G401 (cell line): ENCODE results near the gene PPOX. TPM values are rescaled to one million over a fixed set of nuclear protein-coding genes. Genes with fewer than 3 reads are reported as not detected.

ENCODE experiments used
- DNase-seq: peaks from one replicate; pipeline ENCODE4 v3.0.0-alpha.2; 2015; ENCODE audit warnings: low spot score
- in situ Hi-C: cut with HindIII; loops from 2 replicates; pipeline ENCODE4 v1.10.0; 2016; ENCODE audit warnings: low sequenced_read_pairs, mixed read lengths
- total RNA-seq: library from RNA; depleted of rRNA; stranded (reverse); fragments of >200 nt; shearing (Covaris generic); gene quantifications from 2 replicates; pipeline ENCODE4 v1.2.3, GENCODE V29; 2014; rRNA removed

Gene PPOX
- total RNA-seq, 1 experiment from 2014 or later: 27.2 TPM

DNA sequence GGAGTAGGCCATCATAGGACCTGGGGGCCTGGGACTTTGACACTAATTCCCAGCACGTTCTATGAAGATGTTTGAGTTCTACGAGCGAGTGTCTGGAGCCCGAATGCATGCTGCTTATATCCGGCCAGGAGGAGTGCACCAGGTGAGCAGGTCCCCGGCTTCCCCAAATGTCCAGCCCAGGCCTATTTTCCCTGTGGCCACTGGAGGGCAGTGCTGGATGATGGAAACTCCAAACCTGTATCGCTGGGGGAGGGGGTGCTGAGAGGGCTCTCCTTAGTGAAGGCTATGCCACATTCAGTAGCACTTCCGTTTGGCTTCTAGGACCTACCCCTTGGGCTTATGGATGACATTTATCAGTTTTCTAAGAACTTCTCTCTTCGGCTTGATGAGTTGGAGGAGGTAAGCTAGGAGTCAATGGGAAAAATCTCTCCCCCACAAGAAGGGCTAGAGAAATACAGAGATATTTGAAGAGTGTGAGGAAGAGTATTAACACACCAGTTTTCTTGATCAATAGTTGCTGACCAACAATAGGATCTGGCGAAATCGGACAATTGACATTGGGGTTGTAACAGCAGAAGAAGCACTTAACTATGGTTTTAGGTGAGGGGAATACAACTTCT is 43.7 kb downstream of the PPOX start:
- in situ Hi-C loops: loop anchor here (25.0 kb wide), 1 partner anchor 177 kb away; no protein-coding TSS in a partner anchor
- DNase-seq: peak; percentile 80

DNA sequence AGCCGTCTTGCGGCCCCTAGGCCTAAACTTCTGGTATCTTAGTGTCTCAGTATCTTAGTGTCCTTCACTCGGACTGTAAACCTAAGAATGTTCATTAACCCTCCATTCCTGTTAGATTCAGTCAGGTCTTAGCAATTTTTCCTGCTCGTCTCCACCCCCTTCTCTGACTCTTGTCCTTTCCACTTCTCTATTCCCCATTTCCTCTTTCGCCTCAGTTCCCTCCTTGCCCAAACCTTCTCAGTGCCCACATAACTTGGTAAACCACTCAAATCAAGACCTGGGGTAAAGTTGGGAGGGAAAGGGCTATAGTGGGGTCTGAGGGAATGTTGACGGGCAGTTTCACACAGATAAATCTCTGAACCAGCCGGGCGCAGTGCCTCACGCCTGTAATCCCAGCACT is 48.1 kb downstream of the PPOX start:
- no peak for DNase-seq
- in situ Hi-C loops: loop anchor here (25.0 kb wide), 1 partner anchor 173 kb away; no protein-coding TSS in a partner anchor

DNA sequence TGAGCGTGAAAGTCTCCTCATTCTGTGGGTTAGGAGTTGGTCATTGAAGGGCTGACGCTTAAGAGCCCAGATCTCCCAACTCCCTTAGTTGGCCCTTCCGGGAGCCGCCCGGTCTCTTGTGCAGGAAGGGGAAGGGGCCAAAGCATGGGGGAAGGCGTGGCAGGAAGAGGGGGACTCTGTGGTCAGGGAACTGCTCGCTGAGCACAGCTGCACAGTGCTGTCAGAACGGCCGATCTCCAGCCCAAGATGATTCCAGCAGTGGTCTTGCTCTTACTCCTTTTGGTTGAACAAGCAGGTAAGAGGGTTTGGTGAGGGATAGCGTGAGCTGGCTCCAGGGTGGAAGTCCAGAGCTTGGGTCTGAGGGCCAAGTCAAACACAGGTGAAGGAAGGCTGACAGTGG is 48.9 kb downstream of the PPOX start, which contains the start of gene FCER1G:
FCER1G (plus strand) TSS at position 220 of the 400 bp plus-strand sequence; CDS start at position 247, 27 bp downstream.
- DNase-seq: no peak
- in situ Hi-C loops: loop anchor here (25.0 kb wide), 1 partner anchor 172 kb away; no protein-coding TSS in a partner anchor

DNA sequence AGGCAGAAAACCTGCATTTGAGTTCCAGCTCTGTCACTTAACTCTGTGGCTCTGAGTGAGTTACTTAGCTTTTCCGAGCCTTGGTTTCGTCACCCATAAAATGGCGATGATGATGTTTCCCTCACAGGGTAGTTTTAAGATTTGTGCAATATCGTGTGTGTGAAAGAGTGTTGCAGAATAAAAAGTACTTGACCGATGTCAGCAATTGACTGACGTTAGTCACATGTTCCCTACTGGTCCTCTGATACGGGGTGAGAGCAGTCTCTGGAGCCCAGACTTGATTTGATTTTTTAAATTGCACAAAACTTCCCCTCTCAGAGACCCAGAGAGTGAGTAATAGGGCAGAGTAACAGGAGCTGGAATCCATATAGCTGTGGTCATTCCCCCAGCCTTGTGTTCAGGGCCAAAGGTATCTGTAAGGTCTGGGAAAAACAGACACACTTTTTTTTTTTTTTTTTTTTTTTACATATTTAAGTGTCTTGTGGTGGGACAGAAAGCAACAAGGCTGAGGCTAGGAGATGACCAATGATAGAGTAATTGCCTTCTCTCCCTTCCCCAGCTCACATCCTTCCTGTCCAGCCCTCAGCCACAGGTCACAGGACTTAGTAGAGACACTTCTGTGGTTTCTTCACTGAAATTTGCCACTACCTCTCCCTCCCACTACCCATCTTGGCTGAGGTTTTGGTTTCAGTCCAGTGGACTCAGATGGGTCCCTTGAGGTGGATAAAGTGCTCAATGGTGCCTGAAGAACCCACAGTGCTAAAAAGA is 50.9 kb downstream of the PPOX start:
- in situ Hi-C loops: loop anchor here (25.0 kb wide), 1 partner anchor 170 kb away; no protein-coding TSS in a partner anchor
- no peak for DNase-seq

DNA sequence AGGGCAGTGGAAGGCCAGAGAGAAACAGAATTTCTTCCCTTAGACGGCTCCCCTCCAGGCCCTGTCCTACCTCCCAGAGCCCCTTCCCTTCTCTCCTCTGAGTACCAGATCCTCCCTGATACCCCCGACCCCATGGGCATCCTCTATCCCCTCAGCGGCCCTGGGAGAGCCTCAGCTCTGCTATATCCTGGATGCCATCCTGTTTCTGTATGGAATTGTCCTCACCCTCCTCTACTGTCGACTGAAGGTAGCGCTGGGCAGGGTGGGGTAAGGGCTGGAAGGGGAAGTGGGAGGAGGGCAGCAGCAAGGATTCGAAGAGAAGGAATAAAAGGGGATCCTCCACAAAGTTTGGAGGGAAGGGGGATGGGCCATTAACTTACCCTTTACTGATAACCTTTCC is 51.6 kb downstream of the PPOX start:
- no peak for DNase-seq
- in situ Hi-C loops: loop anchor here (25.0 kb wide), 1 partner anchor 169 kb away; no protein-coding TSS in a partner anchor

DNA sequence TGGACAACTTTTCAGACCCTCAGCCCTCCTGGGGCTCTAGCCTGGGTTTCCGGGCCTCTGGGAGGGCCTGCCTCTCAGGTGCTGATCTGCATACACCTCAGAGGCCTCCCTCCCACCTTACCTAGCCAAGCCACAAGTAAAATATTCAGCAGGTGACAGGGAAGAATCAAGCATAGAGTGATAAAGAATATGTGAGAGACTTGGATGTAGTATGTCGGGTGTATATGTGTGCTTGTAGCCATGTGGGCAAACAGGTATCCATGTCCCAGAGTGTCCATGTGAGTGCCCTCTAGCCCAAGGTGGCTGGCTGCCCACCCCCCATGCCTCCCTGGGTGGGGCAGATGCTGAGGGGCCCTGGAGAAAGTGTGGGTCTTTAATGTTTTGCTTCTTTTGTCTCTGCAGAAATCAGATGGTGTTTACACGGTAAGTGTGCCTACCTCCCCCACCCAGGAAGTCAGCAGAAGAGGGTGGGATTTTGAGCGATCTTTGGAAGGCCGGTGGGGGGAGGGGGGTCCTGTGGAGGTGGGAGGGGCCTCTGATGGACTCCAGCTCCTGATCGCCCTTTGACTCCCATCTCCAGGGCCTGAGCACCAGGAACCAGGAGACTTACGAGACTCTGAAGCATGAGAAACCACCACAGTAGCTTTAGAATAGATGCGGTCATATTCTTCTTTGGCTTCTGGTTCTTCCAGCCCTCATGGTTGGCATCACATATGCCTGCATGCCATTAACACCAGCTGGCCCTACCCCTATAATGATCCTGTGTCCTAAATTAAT is 52.3 kb downstream of the PPOX start:
- no peak for DNase-seq
- in situ Hi-C loops: loop anchor here (25.0 kb wide), 1 partner anchor 169 kb away; no protein-coding TSS in a partner anchor

DNA sequence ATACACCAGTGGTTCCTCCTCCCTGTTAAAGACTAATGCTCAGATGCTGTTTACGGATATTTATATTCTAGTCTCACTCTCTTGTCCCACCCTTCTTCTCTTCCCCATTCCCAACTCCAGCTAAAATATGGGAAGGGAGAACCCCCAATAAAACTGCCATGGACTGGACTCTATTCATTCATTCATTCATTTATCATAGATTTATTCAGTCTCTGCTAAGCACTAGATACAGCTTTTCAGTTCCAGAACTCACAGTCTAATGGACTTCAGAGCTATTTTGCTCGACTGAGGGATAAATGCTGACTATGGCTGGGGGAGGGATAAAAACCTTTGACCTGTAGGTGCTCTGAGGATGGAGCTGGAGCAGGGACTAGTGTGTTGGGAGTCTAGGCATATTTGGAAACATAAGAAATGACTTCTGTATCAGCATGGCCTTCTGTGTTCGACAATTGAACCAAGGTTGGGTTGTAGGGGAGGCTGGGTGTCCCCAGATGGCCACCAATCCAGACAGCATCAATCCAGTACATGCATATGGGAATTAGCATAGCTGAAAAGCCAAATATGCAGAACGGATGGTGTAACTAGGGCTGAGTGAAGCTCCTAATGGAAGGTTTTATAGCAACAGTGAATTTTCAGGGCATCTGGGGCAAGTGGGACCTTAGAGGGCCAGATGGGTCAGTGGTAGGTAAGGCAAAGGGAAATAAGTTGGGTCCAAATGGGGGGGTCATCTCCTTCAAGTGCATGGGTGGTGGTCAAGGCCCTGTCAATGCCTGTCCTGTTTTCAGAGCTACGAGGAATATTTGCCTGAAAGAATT is 53.1 kb downstream of the PPOX start:
- in situ Hi-C loops: loop anchor here (25.0 kb wide), 1 partner anchor 168 kb away; no protein-coding TSS in a partner anchor
- no peak for DNase-seq

DNA sequence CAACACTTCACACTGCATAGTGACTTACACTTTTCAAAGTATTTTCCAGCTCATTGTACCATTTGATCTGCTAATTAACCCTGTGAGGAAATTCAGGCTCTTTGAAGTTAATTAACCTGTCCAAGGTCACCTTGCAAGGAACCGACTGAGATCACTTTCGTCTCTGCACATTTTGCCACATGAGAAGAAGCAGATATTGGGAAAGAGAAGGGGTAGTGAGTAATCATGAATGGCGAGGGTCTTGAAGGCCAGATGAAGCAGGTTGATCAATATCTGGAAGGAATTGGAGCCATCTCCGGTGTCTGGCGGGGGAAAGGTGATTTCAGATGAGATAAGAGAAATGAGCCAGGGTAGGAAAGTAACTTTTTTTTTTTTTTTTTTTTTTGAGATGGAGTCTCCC is 53.8 kb downstream of the PPOX start:
- in situ Hi-C loops: loop anchor here (25.0 kb wide), 1 partner anchor 167 kb away; no protein-coding TSS in a partner anchor
- DNase-seq: no peak

Other genes starting within 250 kb of the PPOX start
- gene ITLN2, start 211.6 kb upstream of the PPOX start, total RNA-seq: not detected in 2 replicates
- 47.6 and 60.7 TPM in 2 replicates for gene F11R, start 145.3 kb upstream of the PPOX start, total RNA-seq
- not detected in 2 replicates for gene TSTD1, start 127.5 kb upstream of the PPOX start, total RNA-seq
- gene USF1, start 120.4 kb upstream of the PPOX start, total RNA-seq: 95.1 and 108 TPM in 2 replicates
- gene ARHGAP30, start 96.5 kb upstream of the PPOX start, total RNA-seq: 0.10 TPM in 1 of 2 replicates, not detected in the other
- 0.80 and 2.4 TPM in 2 replicates for gene NECTIN4, start 76.9 kb upstream of the PPOX start, total RNA-seq
- 6.3 and 7.1 TPM in 2 replicates for gene KLHDC9, start 68.1 kb upstream of the PPOX start, total RNA-seq
- 17.5 and 20.8 TPM in 2 replicates for gene PFDN2, start 48.4 kb upstream of the PPOX start, total RNA-seq
- 19.4 and 22.3 TPM in 2 replicates for gene NIT1, start 48.3 kb upstream of the PPOX start, total RNA-seq
- 22.9 and 48.1 TPM in 2 replicates for gene DEDD, start 33.8 kb upstream of the PPOX start, total RNA-seq
- gene UFC1, start 12.4 kb upstream of the PPOX start, total RNA-seq: 70.8 and 72.9 TPM in 2 replicates
- 3.3 and 8.3 TPM in 2 replicates for gene USP21, start 6.9 kb upstream of the PPOX start, total RNA-seq
- 19.4 and 27.9 TPM in 2 replicates for gene B4GALT3, start 11.1 kb downstream of the PPOX start, total RNA-seq
- 0.43 and 0.95 TPM in 2 replicates for gene ADAMTS4, start 32.6 kb downstream of the PPOX start, total RNA-seq
- gene NDUFS2, start 35.9 kb downstream of the PPOX start, total RNA-seq: 215 and 238 TPM in 2 replicates
- 0.49 TPM in 1 of 2 replicates, not detected in the other for gene FCER1G, start 48.9 kb downstream of the PPOX start, total RNA-seq
- not detected in 2 replicates for gene APOA2, start 57.2 kb downstream of the PPOX start, total RNA-seq
- gene TOMM40L, start 59.6 kb downstream of the PPOX start, total RNA-seq: 24.2 and 37.4 TPM in 2 replicates
- gene NR1I3, start 71.8 kb downstream of the PPOX start, total RNA-seq: not detected in 2 replicates
- not detected in 2 replicates for gene PCP4L1, start 92.3 kb downstream of the PPOX start, total RNA-seq
- gene MPZ, start 143.5 kb downstream of the PPOX start, total RNA-seq: 0.68 TPM in 1 of 2 replicates, not detected in the other
- 342 and 386 TPM in 2 replicates for gene SDHC, start 148.0 kb downstream of the PPOX start, total RNA-seq
- gene CFAP126, start 201.4 kb downstream of the PPOX start, total RNA-seq: not detected in 2 replicates